ENCODE measurements around the gene COL20A1. TPM values are rescaled to one million over a fixed set of nuclear protein-coding genes. Genes with fewer than 3 reads are reported as not detected.

Gene COL20A1
- total RNA-seq, 4 donors from 2014 or later, result 0.97 to 1.2 TPM; not detected in 2

DNA sequence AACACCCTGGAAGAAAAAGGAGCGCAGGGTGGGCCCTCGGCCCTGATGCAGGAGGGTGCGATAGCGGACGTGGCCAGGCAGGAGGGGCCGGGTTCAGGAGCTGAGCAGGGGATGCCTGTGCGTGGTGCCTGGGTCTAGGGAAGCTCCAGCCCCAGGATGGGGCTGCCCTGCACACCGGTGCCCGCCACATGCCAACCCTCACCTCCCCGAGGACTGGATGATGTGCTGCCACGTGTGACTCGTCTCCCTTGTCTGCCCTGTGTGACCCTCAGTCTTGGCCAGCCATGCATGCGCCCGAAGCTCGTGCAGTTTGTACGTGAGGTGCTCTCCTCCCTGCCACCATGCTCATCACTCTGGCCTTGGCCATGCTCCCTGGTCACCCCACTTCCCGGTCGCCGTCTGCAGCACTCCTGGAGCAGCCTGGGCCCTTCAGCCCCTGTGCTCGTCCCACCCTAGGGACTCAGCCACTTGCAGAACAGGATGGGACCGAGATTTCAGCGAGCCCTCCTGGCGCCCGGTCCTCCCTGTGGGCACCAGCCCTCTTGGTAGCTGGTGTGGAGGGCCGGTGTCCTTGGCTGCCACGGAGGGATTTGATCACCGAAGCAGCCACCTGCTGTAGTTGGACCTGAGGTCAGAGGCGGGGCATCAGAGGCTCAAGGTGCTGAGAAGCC lies 4.3 kb upstream of the COL20A1 start:
- H3K36me3 ChIP-seq, result no peaks in the 10 kb centered on the region

GRCh38 chr20:63289311-63290135 lies 3.5 kb upstream of the COL20A1 start:
- Histone ChIP-seq H3K4me1 (no peaks in the 10 kb centered on the region), H3K36me3 (no peaks in the 10 kb centered on the region), H3K9me3 (no peaks in the 10 kb centered on the region), H3K27ac (no peak overlapping the region), H3K4me3 (no peak overlapping the region), H3K27me3 (no peaks in the 10 kb centered on the region)
- no peak for TF ChIP-seq POLR2A (IDR thresholded peaks at IDR 0.05)
- no peak for TF ChIP-seq CTCF (IDR thresholded peaks at IDR 0.05)
- intact Hi-C loops (cut with DNase I; ENCODE audit: low total_unique reads), result no loop called here
- DNase-seq, result no peak

More for the DNA sequence above, 4.3 kb upstream of the COL20A1 start:
- intact Hi-C loops (cut with DNase I; ENCODE audit: low total_unique reads), result no loop called here
- no peaks in the 10 kb centered on the region for H3K9me3 ChIP-seq
- TF ChIP-seq POLR2A (IDR thresholded peaks at IDR 0.05) (no peak), CTCF (IDR thresholded peaks at IDR 0.05) (no peak)
- no peak overlapping the region for H3K27ac ChIP-seq
- DNase-seq, result no peak
- no peaks in the 10 kb centered on the region for H3K4me1 ChIP-seq
- no peaks in the 10 kb centered on the region for H3K27me3 ChIP-seq
- H3K4me3 ChIP-seq, result no peak overlapping the region

- no peak for DNase-seq
- no peaks in the 10 kb centered on the region for H3K4me1 ChIP-seq
- no peak overlapping the region for H3K27ac ChIP-seq
- H3K9me3 ChIP-seq, result no peaks in the 10 kb centered on the region
- peaks cover 0 to 3% of the 10 kb centered on the region in 2 donors for H3K27me3 ChIP-seq
- intact Hi-C loops (cut with DNase I; ENCODE audit: low total_unique reads), result no loop called here
- TF ChIP-seq POLR2A (IDR thresholded peaks at IDR 0.05) (no peak), CTCF (IDR thresholded peaks at IDR 0.05) (no peak)
- H3K36me3 ChIP-seq, result no peaks in the 10 kb centered on the region
- H3K4me3 ChIP-seq, result no peak overlapping the region
Measured at GRCh38 chr20:63290136-63290676, 2.8 kb upstream of the COL20A1 start.

GRCh38 chr20:63290677-63291472 lies 2.1 kb upstream of the COL20A1 start:
- H3K4me3 ChIP-seq, result no peak overlapping the region
- TF ChIP-seq POLR2A (IDR thresholded peaks at IDR 0.05) (no peak), CTCF (IDR thresholded peaks at IDR 0.05) (peak in 3 of 4 experiments; percentile 40 to 48 (median 44))
- H3K9me3 ChIP-seq, result no peaks in the 10 kb centered on the region
- DNase-seq, result no peak
- intact Hi-C loops (cut with DNase I; ENCODE audit: low total_unique reads), result no loop called here
- H3K27me3 ChIP-seq, result peaks cover 0 to 3% of the 10 kb centered on the region in 2 donors
- H3K27ac ChIP-seq, result no peak overlapping the region
- H3K36me3 ChIP-seq, result no peaks in the 10 kb centered on the region
- no peaks in the 10 kb centered on the region for H3K4me1 ChIP-seq

All from uterus (tissue), 4 donors.